Hepatic stellate cell (primary cell): Measurements from ENCODE around the gene CCDC154.

Experiments
- DNase-seq: peaks from one replicate; pipeline ENCODE4 v3.0.0; 2011; ENCODE audit warnings: low spot score

Gene CCDC154

GRCh38 chr16:1425616-1426370 lies 18.6 kb downstream of the CCDC154 start:
- DNase-seq, result no peak

DNA sequence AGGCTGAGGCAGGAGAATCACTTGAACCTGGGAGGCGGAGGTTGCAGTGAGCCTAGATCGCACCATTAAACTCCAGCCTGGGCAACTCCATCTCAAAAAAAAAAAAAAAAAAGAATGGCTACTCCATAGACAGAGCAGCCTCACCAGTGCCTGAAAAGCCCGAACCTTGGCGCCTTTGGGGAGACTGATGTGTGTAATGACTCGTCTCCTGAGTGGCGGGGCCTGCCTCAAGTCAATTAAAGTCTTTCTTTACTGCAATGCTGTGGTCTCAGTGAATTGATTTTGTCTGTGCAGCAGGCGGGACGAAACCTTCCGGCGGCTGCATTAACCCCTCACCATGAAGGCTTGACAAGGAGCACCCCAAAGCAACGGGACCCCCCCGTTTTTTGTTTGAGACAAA lies 20.3 kb downstream of the CCDC154 start:
- no peak for DNase-seq

- no peak for DNase-seq
Measured at GRCh38 chr16:1422076-1422475, 22.3 kb downstream of the CCDC154 start.

- DNase-seq, result no peak
Measured at GRCh38 chr16:1420111-1420539, 24.2 kb downstream of the CCDC154 start.

- no peak for DNase-seq
Measured at GRCh38 chr16:1416521-1416941, 27.8 kb downstream of the CCDC154 start.

DNA sequence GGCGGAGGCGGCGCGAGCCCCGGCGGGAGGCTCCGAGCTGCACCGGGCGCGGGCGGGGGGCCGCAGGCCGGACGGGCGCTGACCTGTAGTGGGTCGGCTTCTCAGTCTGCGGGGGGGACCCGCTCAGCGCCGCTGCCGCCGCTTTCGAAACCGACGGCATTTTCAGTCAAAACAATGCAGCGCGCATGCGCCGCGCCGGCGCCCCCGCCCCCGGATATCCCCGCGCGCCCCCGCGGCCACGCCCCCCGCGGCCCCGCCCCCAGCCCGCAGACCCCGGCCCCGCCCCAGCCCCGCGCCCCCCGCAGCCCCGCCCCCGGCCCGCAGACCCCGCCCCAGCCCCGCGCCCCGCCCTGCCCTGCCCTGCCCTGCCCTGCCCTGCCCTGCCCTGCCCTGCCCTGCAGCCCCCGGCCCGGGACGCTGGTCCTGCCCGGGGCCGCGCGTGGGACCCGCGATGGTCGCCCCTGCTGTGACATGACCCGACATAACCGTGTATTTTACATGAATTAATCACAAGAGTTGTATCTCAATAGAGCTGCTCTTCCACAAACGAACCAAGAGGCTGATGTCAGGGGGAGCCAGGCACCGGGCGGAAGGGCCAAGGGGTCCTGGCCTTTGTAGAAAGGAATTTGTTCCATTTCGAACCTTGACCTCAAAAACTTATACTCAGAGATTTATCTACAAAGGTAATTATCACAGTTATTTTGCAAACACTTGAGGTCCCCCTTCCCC lies 29.7 kb downstream of the CCDC154 start, which contains the start of gene UNKL:
TSS of gene UNKL (minus strand) at position 173 of the 729 bp plus-strand sequence. CDS start at position 160, 13 bp downstream.
- peak; percentile 87 for DNase-seq

GRCh38 chr16:1413684-1414531 lies 30.4 kb downstream of the CCDC154 start:
- peak; percentile 61 for DNase-seq

GRCh38 chr16:1412847-1413246 lies 31.5 kb downstream of the CCDC154 start:
- DNase-seq, result no peak

DNA sequence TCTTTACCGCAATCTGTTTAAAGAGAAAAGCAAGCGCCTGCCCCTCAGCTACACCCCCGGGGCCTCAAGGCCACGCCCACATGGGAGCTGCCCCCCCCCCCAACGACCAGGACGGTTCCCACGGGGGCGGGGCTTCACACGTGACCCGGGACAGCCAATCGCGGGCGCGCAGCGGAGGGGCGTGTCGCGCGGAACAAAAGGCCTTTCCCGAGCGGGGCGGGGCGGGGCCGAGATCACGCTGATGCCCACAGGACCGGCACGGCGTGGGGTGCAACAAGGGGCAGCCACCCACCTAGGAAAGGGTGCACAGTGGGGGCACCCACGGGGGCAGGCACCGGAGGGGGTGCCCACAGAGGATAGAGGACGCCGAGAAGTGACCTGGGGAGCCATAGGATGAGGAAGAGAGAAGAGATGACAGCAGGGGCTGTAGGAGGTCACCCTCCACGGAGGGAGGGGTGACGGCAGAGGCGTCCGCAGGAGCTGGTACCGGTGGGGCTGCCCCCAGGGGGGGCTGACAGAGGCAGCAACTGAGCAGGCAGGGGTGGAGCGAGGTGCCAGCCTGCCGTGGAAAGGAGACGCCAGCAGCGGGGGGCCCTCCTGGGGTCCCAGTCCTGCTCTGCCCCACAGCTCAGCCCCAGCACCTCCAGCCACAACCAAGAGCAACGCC lies 36.1 kb downstream of the CCDC154 start:
- DNase-seq, result peak; percentile 98

DNA sequence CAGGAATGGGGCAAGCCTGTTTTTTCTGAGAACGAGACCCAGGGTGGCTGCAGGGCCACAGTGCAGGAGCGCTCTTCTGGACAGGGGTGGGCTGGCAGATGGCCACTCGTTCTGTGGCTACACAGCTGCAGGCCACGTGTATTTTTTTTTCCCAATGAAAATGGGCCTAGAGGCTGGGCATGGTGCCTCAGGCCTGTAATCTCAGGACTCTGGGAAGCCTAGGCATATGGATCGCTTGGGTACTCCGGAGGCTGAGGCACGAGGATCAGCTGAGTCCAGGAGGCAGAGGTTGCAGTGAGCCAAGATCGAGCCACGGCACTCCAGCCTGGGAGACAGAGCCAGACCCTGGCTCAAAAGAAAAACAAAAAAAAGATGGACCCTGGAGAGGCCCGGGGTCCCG lies 36.6 kb downstream of the CCDC154 start:
- no peak for DNase-seq

- DNase-seq, result no peak
Measured at GRCh38 chr16:1403733-1404132, 40.6 kb downstream of the CCDC154 start.

- no peak for DNase-seq
Measured at GRCh38 chr16:1403036-1403435, 41.3 kb downstream of the CCDC154 start.

DNA sequence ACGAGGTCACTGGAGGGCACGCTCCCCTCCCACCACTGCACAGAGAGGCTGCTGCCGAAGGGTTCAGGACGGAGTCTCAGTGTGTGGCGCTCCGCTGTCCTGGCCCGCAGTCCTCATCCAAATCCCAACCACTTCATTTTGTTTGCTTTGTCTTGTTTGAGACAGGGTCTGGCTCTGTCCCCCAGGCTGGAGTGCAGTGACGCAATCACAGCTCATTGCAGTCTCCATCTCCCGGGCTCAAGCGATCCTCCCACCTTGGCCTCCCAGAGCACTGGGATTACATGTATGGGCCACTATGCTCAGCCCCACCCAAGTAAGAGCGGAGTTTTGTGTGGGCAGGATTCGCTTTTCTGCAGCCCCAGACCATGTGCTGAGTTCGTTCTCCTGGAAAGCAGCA lies 42.6 kb downstream of the CCDC154 start:
- DNase-seq, result no peak

- DNase-seq, result no peak
Measured at GRCh38 chr16:1401061-1401757, 43.1 kb downstream of the CCDC154 start.

GRCh38 chr16:1398826-1399581 lies 45.4 kb downstream of the CCDC154 start:
- no peak for DNase-seq

GRCh38 chr16:1398351-1398750 lies 46.0 kb downstream of the CCDC154 start:
- DNase-seq, result no peak

GRCh38 chr16:1397779-1398178 lies 46.6 kb downstream of the CCDC154 start:
- DNase-seq, result no peak

- DNase-seq, result no peak
Measured at GRCh38 chr16:1395444-1396031, 48.8 kb downstream of the CCDC154 start.

DNA sequence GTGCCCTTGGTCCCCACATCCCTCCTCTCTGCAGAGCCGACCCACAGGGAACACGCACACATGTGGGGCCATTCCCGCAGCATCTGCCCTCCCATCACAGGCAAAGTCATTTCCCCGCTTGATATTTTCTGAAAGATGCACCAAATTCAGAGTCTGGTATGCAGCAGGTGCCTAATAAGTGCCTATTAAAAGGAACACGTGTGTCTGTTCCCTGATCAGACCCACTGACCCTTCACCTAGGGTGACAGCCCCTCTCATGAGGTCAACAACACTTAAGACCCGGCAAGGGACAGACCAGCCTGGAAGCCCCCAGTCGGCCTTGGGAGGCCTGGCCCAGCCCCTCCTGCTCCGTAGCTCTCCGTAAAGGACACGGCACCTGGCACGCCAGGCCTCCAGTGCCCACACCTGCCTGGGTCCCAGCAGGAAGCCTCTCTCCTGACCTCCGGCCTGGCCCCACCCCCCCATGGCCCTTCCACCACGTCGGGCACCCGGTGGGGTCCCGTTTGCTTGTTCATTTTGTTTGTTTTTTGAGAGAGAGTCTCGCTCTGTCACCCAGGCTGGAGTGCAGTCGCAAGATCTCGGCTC lies 49.9 kb downstream of the CCDC154 start:
- DNase-seq, result no peak
